Ascending aorta (tissue), 2 donors: Measurements from ENCODE around the gene ATF6B. TPM values are rescaled to one million over a fixed set of nuclear protein-coding genes. Genes with fewer than 3 reads are reported as not detected.
A peak's percentile ranks its signal among the peaks of the same experiment; 100 is the strongest.

Source experiments
- DNase-seq, 2 donors: peaks; one replicate each; pipeline ENCODE4 v3.0.0-alpha.2; 2019; ENCODE audit warnings: low spot score in 2 of 2
- H3K27ac ChIP-seq, 2 donors: fragments of 200-600 bp; sonication (generic); one replicate each; pipeline ENCODE4 v1.5.1; 2016 to 2017; ENCODE audit warnings: mild to moderate bottlenecking in 1 of 2
- H3K27me3 ChIP-seq: fragments of 200-600 bp; sonication (generic); one replicate; pipeline ENCODE4 v1.5.1; 2017
- H3K36me3 ChIP-seq, 2 donors: fragments of 200-600 bp; sonication (generic); one replicate each; pipeline ENCODE4 v1.5.1; 2016
- H3K4me1 ChIP-seq, 2 donors: fragments of 200-600 bp; sonication (generic); one replicate each; pipeline ENCODE4 v1.5.1; 2016 to 2017; ENCODE audit warnings: mild to moderate bottlenecking in 1 of 2
- H3K4me3 ChIP-seq, 2 donors: fragments of 200-600 bp; sonication (generic); one replicate each; pipeline ENCODE4 v1.5.1; 2016 to 2017; ENCODE audit warnings: mild to moderate bottlenecking in 1 of 2
- H3K9me3 ChIP-seq, 2 donors: fragments of 200-600 bp; sonication (generic); one replicate each; pipeline ENCODE4 v1.5.1; 2016
- CTCF ChIP-seq, 3 experiments: fragments of 200-600 bp in 2 of 3; fragments of 450-650 bp in 1 of 3; sonication (generic) in 2 of 3; IDR thresholded peaks; one replicate each; pipeline ENCODE4 v1.5.1; 2016 to 2019; ENCODE audit warnings: antibody characterized with exemption in 3 of 3, mild to moderate bottlenecking in 1 of 3, moderate library complexity in 1 of 3
- intact Hi-C: fragments of 100-400 bp; cut with DNase I; formaldehyde crosslinking; loops from one replicate; pipeline ENCODE4 v1.15.1; 2023
- total RNA-seq: library from RNA; depleted of rRNA; stranded (reverse); fragments of >200 nt; gene quantifications from one replicate; pipeline ENCODE4 v1.1.0, GENCODE V29; 2016

ATF6B gene
- total RNA-seq, 1 donor from 2014 or later, result 123 TPM

DNA sequence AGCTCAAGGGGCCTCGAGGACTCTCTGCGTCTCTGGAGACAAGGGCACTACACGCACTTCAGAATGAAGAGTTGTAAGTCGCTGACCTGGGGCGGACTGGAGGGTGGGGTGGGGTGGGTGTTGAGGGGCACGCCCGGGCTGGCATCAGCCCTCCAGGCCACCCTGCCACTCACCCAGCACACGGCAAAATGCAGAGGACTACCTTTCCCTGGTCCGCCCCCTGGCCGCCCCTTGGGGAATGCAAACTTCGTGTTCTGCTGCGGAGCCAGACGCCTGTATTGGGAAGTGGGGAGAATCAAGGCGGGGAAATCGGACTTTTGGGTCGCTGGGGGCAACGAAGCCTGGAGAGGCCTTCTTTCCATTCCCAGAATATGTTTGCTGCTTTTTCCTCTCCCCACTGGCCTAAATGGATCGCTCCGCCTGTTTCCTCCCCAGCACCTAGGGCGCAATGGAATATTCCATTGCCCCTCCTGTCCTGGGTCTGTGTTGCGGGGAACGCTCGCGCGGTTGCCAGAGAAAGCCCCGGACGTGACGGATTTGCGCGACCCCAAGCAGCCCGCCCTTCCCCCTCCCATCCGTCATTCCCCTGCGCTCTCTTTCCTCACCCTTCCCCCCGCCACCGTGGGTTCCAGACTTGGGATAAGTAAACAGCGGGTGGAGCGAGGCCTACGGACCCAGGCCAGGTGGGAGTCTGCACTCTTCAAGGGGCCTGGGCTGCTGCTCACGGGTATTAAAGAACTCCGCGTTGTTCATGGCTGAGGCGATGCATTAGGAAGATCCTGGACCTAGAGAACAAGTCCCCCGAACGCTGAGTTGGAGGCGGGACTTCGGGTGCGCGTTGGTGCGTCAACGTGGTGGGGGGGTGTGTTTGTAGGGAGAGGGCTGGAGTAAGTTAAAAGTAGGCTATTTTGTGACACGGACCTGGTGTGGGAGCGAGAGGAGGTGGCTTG lies 25.8 kb upstream of the ATF6B start, which contains the start of gene PPT2:
Gene PPT2, plus strand, starts transcription at position 578 of the 950 bp plus-strand sequence. CDS start 454 bp downstream, outside the sequence.
- Histone ChIP-seq H3K36me3 (peaks cover 25 to 29% of the 10 kb centered on the region in 2 donors), H3K27me3 (no peaks in the 10 kb centered on the region), H3K9me3 (no peaks in the 10 kb centered on the region), H3K27ac (peak within 1 kb of the TSS; percentile 90 to 96), H3K4me3 (peak within 1 kb of the TSS; percentile 79 to 86), H3K4me1 (peaks cover 12 to 27% of the 10 kb centered on the region in 2 donors)
- DNase-seq, result peak; percentile 70 to 96
- peak in 1 of 3 experiments; percentile 21 for TF ChIP-seq CTCF (IDR thresholded peaks at IDR 0.05)
- intact Hi-C loops, result loop anchor here (1.0 to 10.0 kb wide), 8 partner anchors 22 to 419 kb away; partner anchors contain the start of genes AGPAT1, CLIC1, FKBPL and NELFE

- DNase-seq, result no peak
- peaks cover 12 to 27% of the 10 kb centered on the region in 2 donors for H3K4me1 ChIP-seq
- intact Hi-C loops, result loop anchor here (1.0 to 10.0 kb wide), 5 partner anchors 23 to 418 kb away; partner anchors contain the start of genes AGPAT1, CLIC1, FKBPL and NELFE
These were observed 24.9 kb upstream of the ATF6B start for GRCh38 chr6:32152769-32153563.

DNA sequence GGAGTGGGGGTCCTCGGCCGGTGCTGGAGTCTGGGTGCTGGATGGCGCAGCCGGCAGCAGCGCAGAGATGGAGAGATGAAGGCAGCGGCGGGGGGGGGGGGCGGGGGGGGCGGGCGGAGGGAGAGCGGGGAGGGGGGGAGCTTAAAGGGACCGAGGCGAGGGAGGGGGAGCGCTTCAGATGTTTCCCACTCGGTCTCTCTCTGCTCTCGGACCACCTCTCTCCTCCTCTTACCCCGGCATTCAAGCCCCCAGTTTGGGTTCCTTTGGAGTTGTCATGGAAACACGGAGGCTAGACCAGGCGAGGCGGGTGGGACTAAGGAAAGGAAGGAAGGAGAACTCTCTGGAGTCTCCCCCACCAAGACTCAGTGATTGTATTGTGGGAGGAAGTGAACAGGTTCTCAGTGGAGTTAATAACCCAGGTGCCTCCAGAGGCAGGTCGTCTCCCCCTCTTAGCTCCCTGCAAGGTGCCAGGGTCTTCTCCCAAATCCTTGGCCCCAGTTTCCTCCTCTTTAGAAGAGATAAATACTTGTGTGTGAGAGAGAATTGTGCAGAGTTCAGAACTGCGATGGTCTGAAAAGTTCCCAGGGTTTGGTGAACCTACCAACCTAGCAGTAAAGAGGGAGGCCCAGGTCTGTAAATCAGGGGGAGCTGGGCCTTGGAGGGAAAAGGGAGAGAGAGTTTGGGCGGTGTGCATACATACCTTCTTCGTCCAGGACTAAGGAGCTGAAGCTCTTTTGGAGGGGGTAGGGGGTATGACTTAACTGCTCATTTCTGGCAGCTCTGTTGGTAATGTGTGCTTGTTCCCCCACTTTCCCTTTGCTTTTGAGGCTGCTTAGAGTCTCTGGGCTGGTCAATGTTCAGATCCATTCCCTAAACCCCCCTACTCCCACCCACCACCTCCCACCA lies 24.1 kb upstream of the ATF6B start, which contains the start of gene PRRT1:
Gene PRRT1, minus strand, starts transcription at position 77 of the 906 bp plus-strand sequence. CDS start 112 bp downstream, outside the sequence.
- TF ChIP-seq CTCF (IDR thresholded peaks at IDR 0.05), result no peak
- DNase-seq, result no peak
- peaks cover 12 to 27% of the 10 kb centered on the region in 2 donors for H3K4me1 ChIP-seq
- no peaks in the 10 kb centered on the region for H3K9me3 ChIP-seq
- H3K4me3 ChIP-seq, result peak within 1 kb of the TSS; percentile 79 to 86
- intact Hi-C loops, result loop anchor here (5.0 to 10.0 kb wide), 3 partner anchors 107 to 417 kb away; partner anchors contain the start of genes CLIC1, NELFE and SKIC2
- no peaks in the 10 kb centered on the region for H3K27me3 ChIP-seq
- peak within 1 kb of the TSS; percentile 90 to 96 for H3K27ac ChIP-seq
- peaks cover 11 to 17% of the 10 kb centered on the region in 2 donors for H3K36me3 ChIP-seq

More at GRCh38 chr6:32152769-32153563, 24.9 kb upstream of the ATF6B start:
- no peak for TF ChIP-seq CTCF (IDR thresholded peaks at IDR 0.05)
- H3K27ac ChIP-seq, result peak overlapping the region; percentile 90 to 96
- H3K36me3 ChIP-seq, result peaks cover 19 to 26% of the 10 kb centered on the region in 2 donors
- H3K9me3 ChIP-seq, result no peaks in the 10 kb centered on the region
- H3K27me3 ChIP-seq, result no peaks in the 10 kb centered on the region
- H3K4me3 ChIP-seq, result peak overlapping the region; percentile 79 to 86

DNA sequence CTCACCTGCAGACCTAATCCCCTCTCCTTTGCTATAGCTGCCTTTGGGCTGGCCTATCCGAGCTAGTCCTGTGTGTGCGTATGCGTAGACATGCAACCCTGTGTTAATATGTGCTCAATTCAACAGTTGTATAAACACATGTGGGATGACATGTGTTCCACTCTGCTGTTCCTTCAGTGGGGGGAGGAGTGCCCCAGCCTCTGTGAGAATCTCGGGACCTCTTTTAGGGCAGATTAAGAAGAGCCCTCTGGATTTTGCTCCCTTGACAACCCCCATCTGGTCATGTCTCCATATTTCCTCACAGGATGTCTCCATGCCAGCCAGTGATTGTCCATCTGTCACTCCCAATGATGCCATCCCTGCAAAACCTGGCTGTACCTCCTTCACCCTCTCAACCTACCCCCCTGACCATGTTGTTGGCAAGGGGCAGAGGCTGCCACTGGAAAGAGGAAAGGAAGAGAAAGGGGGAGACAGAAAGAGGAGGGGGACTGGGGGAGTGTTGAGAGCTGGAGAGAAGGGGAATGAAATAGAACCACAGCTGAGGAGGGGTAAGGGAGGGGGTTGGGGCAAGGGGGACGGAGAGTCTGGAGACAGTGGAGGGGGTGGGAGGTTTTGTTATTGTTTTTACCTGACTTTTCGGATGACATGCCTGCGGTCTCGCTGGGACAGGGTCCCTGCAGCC lies 23.3 kb upstream of the ATF6B start:
- DNase-seq, result no peak
- no peaks in the 10 kb centered on the region for H3K9me3 ChIP-seq
- intact Hi-C loops, result loop anchor here (5.0 to 10.0 kb wide), 3 partner anchors 107 to 417 kb away; partner anchors contain the start of genes CLIC1, NELFE and SKIC2
- peak overlapping the region; percentile 90 to 96 for H3K27ac ChIP-seq
- TF ChIP-seq CTCF (IDR thresholded peaks at IDR 0.05), result no peak
- peaks cover 12 to 27% of the 10 kb centered on the region in 2 donors for H3K4me1 ChIP-seq
- H3K36me3 ChIP-seq, result peaks cover 10 to 13% of the 10 kb centered on the region in 2 donors
- H3K27me3 ChIP-seq, result no peaks in the 10 kb centered on the region
- H3K4me3 ChIP-seq, result peak overlapping the region; percentile 79 to 86
